Measurements from ENCODE around the gene IL18R1. TPM values are rescaled to one million over a fixed set of nuclear protein-coding genes. Genes with fewer than 3 reads are reported as not detected.

IL18R1 gene
- total and polyA plus RNA-seq, 9 of the 15 experiments (the other 6 are each of a cell fraction or from before 2014, with no cell fraction given), result 0.55 to 10.0 (median 2.5) TPM

GRCh38 chr2:102420290-102420689 lies 64.7 kb downstream of the IL18R1 start (continued):
- no peak for TF ChIP-seq FOS (IDR thresholded peaks at IDR 0.05; ENCODE audit: extremely low read depth, insufficient read length)
- 0 out of 2 replicates have a peak, but pooled peaks have one; percentile 39 for TF ChIP-seq CREM (IDR thresholded peaks at IDR 0.05; ENCODE audit: low read depth)
- 0 out of 2 replicates have a peak, but pooled peaks have one; percentile 23 for TF ChIP-seq ETV1 (tag; conservative IDR thresholded peaks at IDR 0.05; ENCODE audit: low read depth)
- TF ChIP-seq ZNF212 (CRISPR knock-in tag; IDR thresholded peaks at IDR 0.05), result no peak
- no peak for TF ChIP-seq XRCC5 (IDR thresholded peaks at IDR 0.05; ENCODE audit: low read depth, low read length)
- no peak for TF ChIP-seq MAFK (IDR thresholded peaks at IDR 0.05; ENCODE audit: low read length)
- peak; percentile 30; the same call in 1 of the 2 replicates for TF ChIP-seq JUND (IDR thresholded peaks at IDR 0.05; ENCODE audit: borderline replicate concordance, low read depth, low read length)
- TF ChIP-seq JUND (tag; IDR thresholded peaks at IDR 0.05; ENCODE audit: borderline replicate concordance, low read depth, low read length), result no peak
- peak in 1 of 2 experiments; percentile 71; a peak in 2 of 4 replicates for TF ChIP-seq ETV6 (IDR thresholded peaks at IDR 0.05; ENCODE audit: borderline replicate concordance in 1 of 2, low read depth in 2 of 2, low read length in 1 of 2)
- no peak for TF ChIP-seq ETV6 (CRISPR knock-in tag; IDR thresholded peaks at IDR 0.05; ENCODE audit: borderline replicate concordance)
- TF ChIP-seq, protein P1, sequence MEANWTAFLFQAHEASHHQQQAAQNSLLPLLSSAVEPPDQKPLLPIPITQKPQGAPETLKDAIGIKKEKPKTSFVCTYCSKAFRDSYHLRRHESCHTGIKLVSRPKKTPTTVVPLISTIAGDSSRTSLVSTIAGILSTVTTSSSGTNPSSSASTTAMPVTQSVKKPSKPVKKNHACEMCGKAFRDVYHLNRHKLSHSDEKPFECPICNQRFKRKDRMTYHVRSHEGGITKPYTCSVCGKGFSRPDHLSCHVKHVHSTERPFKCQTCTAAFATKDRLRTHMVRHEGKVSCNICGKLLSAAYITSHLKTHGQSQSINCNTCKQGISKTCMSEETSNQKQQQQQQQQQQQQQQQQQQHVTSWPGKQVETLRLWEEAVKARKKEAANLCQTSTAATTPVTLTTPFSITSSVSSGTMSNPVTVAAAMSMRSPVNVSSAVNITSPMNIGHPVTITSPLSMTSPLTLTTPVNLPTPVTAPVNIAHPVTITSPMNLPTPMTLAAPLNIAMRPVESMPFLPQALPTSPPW (CRISPR knock-in tag; IDR thresholded peaks at IDR 0.05), result peak; percentile 46
- peak; percentile 7 to 20; a peak in 1 of 4 replicates for TF ChIP-seq KDM1A (IDR thresholded peaks at IDR 0.05)
- TF ChIP-seq RCOR1 (IDR thresholded peaks at IDR 0.05; ENCODE audit: borderline replicate concordance in 1 of 2, low read depth in 2 of 2, low read length in 2 of 2), result peak; percentile 54 to 61; a peak in 2 of 4 replicates
- no peak for TF ChIP-seq CEBPG (CRISPR knock-in tag; IDR thresholded peaks at IDR 0.05)
- no peak for TF ChIP-seq CEBPG (tag; conservative IDR thresholded peaks at IDR 0.05 in 1 of 2, IDR thresholded peaks at IDR 0.05 in 1 of 2)
- TF ChIP-seq FOXO4 (CRISPR knock-in tag; IDR thresholded peaks at IDR 0.05), result no peak
- TF ChIP-seq CREB3L1 (IDR thresholded peaks at IDR 0.05; ENCODE audit: borderline replicate concordance, low read depth), result no peak
- TF ChIP-seq KHSRP (IDR thresholded peaks at IDR 0.05), result no peak
- TF ChIP-seq PML (IDR thresholded peaks at IDR 0.05; ENCODE audit: low read length), result peak; percentile 80
- no peak for TF ChIP-seq NCOA2 (IDR thresholded peaks at IDR 0.05; ENCODE audit: partially characterized antibody in 2 of 2)
- TF ChIP-seq EGR1 (conservative IDR thresholded peaks at IDR 0.05), result peak; percentile 64; the same call in 1 of the 2 replicates
- no peak for TF ChIP-seq KDM2B (CRISPR knock-in tag; IDR thresholded peaks at IDR 0.05)
- no peak for TF ChIP-seq KDM4B (IDR thresholded peaks at IDR 0.05; ENCODE audit: borderline replicate concordance in 2 of 2, low read depth in 1 of 2)
- no peak for TF ChIP-seq FOXK1 (CRISPR knock-in tag; IDR thresholded peaks at IDR 0.05; ENCODE audit: borderline replicate concordance)
- TF ChIP-seq MTA2 (IDR thresholded peaks at IDR 0.05; ENCODE audit: low read depth), result peak; percentile 58; the same call in 1 of the 2 replicates
- TF ChIP-seq MBD2 (IDR thresholded peaks at IDR 0.05; ENCODE audit: borderline replicate concordance, low read depth), result no peak
- no peak for TF ChIP-seq POU5F1 (IDR thresholded peaks at IDR 0.05; ENCODE audit: borderline replicate concordance, low read depth, low read length, partially characterized antibody)

All from K562 (cell line).